NCI-H345 treated with DMSO at 0.1 percent for 48 hours (cell line): Measurements from ENCODE around the gene ANKRD18B.
"Not testable (repeated sequence)": the region's sequence is repeated elsewhere in the genome, so short reads cannot be mapped to it uniquely, and the experiment has no call there.

Source experiments
- DNase-seq: peaks from one replicate; lab custom pipeline; 2025; ENCODE audit not compliant: unreplicated experiment; lab: John Stamatoyannopoulos, UW

ANKRD18B gene

GRCh38 chr9:33533958-33534357 lies 9.9 kb downstream of the ANKRD18B start:
- not testable (repeated sequence) for DNase-seq

- DNase-seq = no peak
These were observed 11.5 kb downstream of the ANKRD18B start for GRCh38 chr9:33535541-33535940.

- not testable (repeated sequence) for DNase-seq
These were observed 19.4 kb downstream of the ANKRD18B start for GRCh38 chr9:33543463-33543862.

- DNase-seq = not testable (repeated sequence)
These were observed 21.7 kb downstream of the ANKRD18B start for GRCh38 chr9:33545715-33546114.

GRCh38 chr9:33548816-33549215 lies 24.8 kb downstream of the ANKRD18B start:
- not testable (repeated sequence) for DNase-seq

GRCh38 chr9:33549418-33549817 lies 25.4 kb downstream of the ANKRD18B start:
- not testable (repeated sequence) for DNase-seq

- DNase-seq = not testable (repeated sequence)
These were observed 27.1 kb downstream of the ANKRD18B start for GRCh38 chr9:33551183-33551582.

- not testable (repeated sequence) for DNase-seq
These were observed 28.3 kb downstream of the ANKRD18B start for GRCh38 chr9:33552315-33552725.

GRCh38 chr9:33560217-33560616 lies 36.2 kb downstream of the ANKRD18B start:
- not testable (repeated sequence) for DNase-seq

- DNase-seq = not testable (repeated sequence)
These were observed 38.1 kb downstream of the ANKRD18B start for GRCh38 chr9:33562196-33562595.

- not testable (repeated sequence) for DNase-seq
These were observed 43.7 kb downstream of the ANKRD18B start for GRCh38 chr9:33567776-33568175.

- not testable (repeated sequence) for DNase-seq
These were observed 53.7 kb downstream of the ANKRD18B start for GRCh38 chr9:33577786-33578185.

GRCh38 chr9:33579996-33580395 lies 55.9 kb downstream of the ANKRD18B start:
- not testable (repeated sequence) for DNase-seq

- DNase-seq = not testable (repeated sequence)
These were observed 58.6 kb downstream of the ANKRD18B start for GRCh38 chr9:33582686-33583085.

- not testable (repeated sequence) for DNase-seq
These were observed 62.1 kb downstream of the ANKRD18B start for GRCh38 chr9:33586128-33586527.

- DNase-seq = not testable (repeated sequence)
These were observed 63.7 kb downstream of the ANKRD18B start for GRCh38 chr9:33587799-33588198.

GRCh38 chr9:33588876-33589275 lies 64.8 kb downstream of the ANKRD18B start:
- not testable (repeated sequence) for DNase-seq

- not testable (repeated sequence) for DNase-seq
These were observed 66.8 kb downstream of the ANKRD18B start for GRCh38 chr9:33590857-33591256.

- DNase-seq = not testable (repeated sequence)
These were observed 72.9 kb downstream of the ANKRD18B start for GRCh38 chr9:33596974-33597373.

GRCh38 chr9:33597386-33597785 lies 73.3 kb downstream of the ANKRD18B start:
- DNase-seq = not testable (repeated sequence)

- not testable (repeated sequence) for DNase-seq
These were observed 74.8 kb downstream of the ANKRD18B start for GRCh38 chr9:33598796-33599379.

GRCh38 chr9:33600911-33601310 lies 76.9 kb downstream of the ANKRD18B start:
- not testable (repeated sequence) for DNase-seq

GRCh38 chr9:33604249-33604648 lies 80.2 kb downstream of the ANKRD18B start:
- DNase-seq = not testable (repeated sequence)
